Fibroblast of lung (primary cell): Measurements from ENCODE around the gene CSNK1E. TPM values are rescaled to one million over a fixed set of nuclear protein-coding genes. Genes with fewer than 3 reads are reported as not detected.

ENCODE experiments used
- DNase-seq, 2 donors: peaks; one replicate each; pipeline versions ENCODE4 v3.0.0 to v3.0.0-alpha.2; 2010; ENCODE audit warnings: low read depth in 2 of 2
- H2AFZ ChIP-seq: 2 replicates; pipeline ENCODE4 v1.5.1; 2012; ENCODE audit warnings: low read length, control low read depth, inconsistent platforms
- H3K27ac ChIP-seq: 2 replicates; pipeline ENCODE4 v1.5.1; 2011; ENCODE audit warnings: low read length, control low read depth; ENCODE audit not compliant: insufficient read depth
- H3K27me3 ChIP-seq: 2 replicates; pipeline ENCODE4 v1.5.1; 2011; ENCODE audit warnings: mild to moderate bottlenecking, low read length; ENCODE audit not compliant: control insufficient read depth, insufficient read depth
- H3K36me3 ChIP-seq: 2 replicates; pipeline ENCODE4 v1.5.1; 2011; ENCODE audit warnings: low read length; ENCODE audit not compliant: control insufficient read depth, insufficient read depth
- H3K4me1 ChIP-seq: 2 replicates; pipeline ENCODE4 v1.5.1; 2011; ENCODE audit warnings: low read length; ENCODE audit not compliant: control insufficient read depth, insufficient read depth; ENCODE audit errors: extremely low read depth
- H3K4me2 ChIP-seq: 2 replicates; pipeline ENCODE4 v1.5.1; 2011; ENCODE audit warnings: low read length, control low read depth; ENCODE audit not compliant: insufficient read depth; ENCODE audit errors: extremely low read depth
- H3K4me3 ChIP-seq, 4 experiments: fragments of 200-600 bp in 1 of 4; sonication (generic) in 1 of 4; replicated peaks in 1 of 4; 2 replicates each; pipeline ENCODE4 v1.5.1; 2011 to 2016; ENCODE audit warnings: low read length in 4 of 4, low read depth in 3 of 4, mild to moderate bottlenecking in 3 of 4, control low read depth in 2 of 4, inconsistent platforms in 1 of 4, mixed read lengths in 1 of 4; ENCODE audit not compliant: insufficient read depth in 1 of 4; ENCODE audit errors: control extremely low read depth in 1 of 4
- H3K79me2 ChIP-seq: 2 replicates; pipeline ENCODE4 v1.5.1; 2012; ENCODE audit warnings: mild to moderate bottlenecking, low read length, inconsistent platforms; ENCODE audit not compliant: control insufficient read depth, insufficient read depth
- H3K9ac ChIP-seq: 2 replicates; pipeline ENCODE4 v1.5.1; 2011; ENCODE audit warnings: mild to moderate bottlenecking, low read length, control low read depth; ENCODE audit not compliant: insufficient read depth
- H3K9me3 ChIP-seq: 2 replicates; pipeline ENCODE4 v1.5.1; 2012; ENCODE audit warnings: low read depth, low read length; ENCODE audit not compliant: control insufficient read depth, insufficient read depth
- H4K20me1 ChIP-seq: 2 replicates; pipeline ENCODE4 v1.5.1; 2011; ENCODE audit warnings: low read length; ENCODE audit not compliant: control insufficient read depth, insufficient read depth; ENCODE audit errors: extremely low read depth
- EZH2 ChIP-seq: IDR thresholded peaks from 2 replicates; pipeline ENCODE4 v1.5.1; 2012; ENCODE audit warnings: low read length, control low read depth, mild to moderate bottlenecking; ENCODE audit errors: missing control alignments
- polyA plus RNA-seq, 2 donors: library from polyadenylated mRNA; depleted of rRNA in 1 of 2; stranded (reverse) in 1 of 2; unstranded in 1 of 2; fragments of >200 nt; gene quantifications; 2 replicates each; pipeline ENCODE4 v1.2.1, GENCODE V29; 2011 to 2012; ENCODE audit warnings: missing spikeins in 1 of 2
- total RNA-seq: library from RNA; depleted of rRNA; stranded (reverse); fragments of >200 nt; gene quantifications from 2 replicates; pipeline ENCODE4 v1.2.1, GENCODE V29; 2014
- TF ChIP-seq, protein P1 (sequence below), 2 donors: IDR thresholded peaks in 1 of 2; conservative IDR thresholded peaks in 1 of 2; 1 replicate in 1 of 2; 2 replicates in 1 of 2; pipeline ENCODE4 v1.5.1; 2011 to 2012; ENCODE audit warnings: low read length in 2 of 2, control low read depth in 1 of 2, inconsistent platforms in 1 of 2, low read depth in 1 of 2, mild to moderate bottlenecking in 1 of 2

CSNK1E gene
- total and polyA plus RNA-seq, 2 donors (not counting 1 experiment from before 2014, with no cell fraction given) = 99.3 to 121 TPM

DNA sequence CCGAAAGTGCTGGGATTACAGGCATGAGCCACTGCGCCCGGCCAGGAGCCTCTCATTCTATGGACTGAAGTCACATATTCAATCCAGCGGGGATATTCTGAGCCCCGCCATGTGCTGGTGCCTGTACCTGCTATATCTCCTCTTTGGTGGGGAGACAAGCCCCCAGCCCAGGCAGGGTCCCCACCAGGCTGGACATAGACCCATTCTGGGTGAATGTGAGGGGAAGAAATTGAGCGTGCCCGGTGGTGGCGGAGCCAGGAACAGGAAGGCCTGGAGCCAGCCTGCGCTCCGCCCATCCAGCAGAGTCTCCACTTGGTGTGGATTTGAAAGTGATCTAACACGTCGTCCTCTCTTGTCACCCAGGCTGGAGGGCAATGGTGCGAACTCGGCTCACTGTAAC lies 38.0 kb upstream of the CSNK1E start:
- H3K27me3 ChIP-seq = no peaks in the 10 kb centered on the region
- H3K79me2 ChIP-seq = no peaks in the 10 kb centered on the region
- no peak overlapping the region for H3K27ac ChIP-seq
- no peak overlapping the region for H2AFZ ChIP-seq
- no peak overlapping the region for H3K4me3 ChIP-seq
- TF ChIP-seq EZH2 = no peak
- TF ChIP-seq, protein P1, sequence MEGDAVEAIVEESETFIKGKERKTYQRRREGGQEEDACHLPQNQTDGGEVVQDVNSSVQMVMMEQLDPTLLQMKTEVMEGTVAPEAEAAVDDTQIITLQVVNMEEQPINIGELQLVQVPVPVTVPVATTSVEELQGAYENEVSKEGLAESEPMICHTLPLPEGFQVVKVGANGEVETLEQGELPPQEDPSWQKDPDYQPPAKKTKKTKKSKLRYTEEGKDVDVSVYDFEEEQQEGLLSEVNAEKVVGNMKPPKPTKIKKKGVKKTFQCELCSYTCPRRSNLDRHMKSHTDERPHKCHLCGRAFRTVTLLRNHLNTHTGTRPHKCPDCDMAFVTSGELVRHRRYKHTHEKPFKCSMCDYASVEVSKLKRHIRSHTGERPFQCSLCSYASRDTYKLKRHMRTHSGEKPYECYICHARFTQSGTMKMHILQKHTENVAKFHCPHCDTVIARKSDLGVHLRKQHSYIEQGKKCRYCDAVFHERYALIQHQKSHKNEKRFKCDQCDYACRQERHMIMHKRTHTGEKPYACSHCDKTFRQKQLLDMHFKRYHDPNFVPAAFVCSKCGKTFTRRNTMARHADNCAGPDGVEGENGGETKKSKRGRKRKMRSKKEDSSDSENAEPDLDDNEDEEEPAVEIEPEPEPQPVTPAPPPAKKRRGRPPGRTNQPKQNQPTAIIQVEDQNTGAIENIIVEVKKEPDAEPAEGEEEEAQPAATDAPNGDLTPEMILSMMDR (conservative IDR thresholded peaks at IDR 0.05 in 1 of 2, IDR thresholded peaks at IDR 0.05 in 1 of 2; ENCODE audit: low read depth in 1 of 2, low read length in 2 of 2) = no peak
- H3K4me1 ChIP-seq = no peaks in the 10 kb centered on the region
- H3K36me3 ChIP-seq = no peaks in the 10 kb centered on the region
- no peaks in the 10 kb centered on the region for H3K9me3 ChIP-seq
- H4K20me1 ChIP-seq = no peaks in the 10 kb centered on the region
- no peak for DNase-seq
- no peak overlapping the region for H3K4me2 ChIP-seq
- no peak overlapping the region for H3K9ac ChIP-seq

DNA sequence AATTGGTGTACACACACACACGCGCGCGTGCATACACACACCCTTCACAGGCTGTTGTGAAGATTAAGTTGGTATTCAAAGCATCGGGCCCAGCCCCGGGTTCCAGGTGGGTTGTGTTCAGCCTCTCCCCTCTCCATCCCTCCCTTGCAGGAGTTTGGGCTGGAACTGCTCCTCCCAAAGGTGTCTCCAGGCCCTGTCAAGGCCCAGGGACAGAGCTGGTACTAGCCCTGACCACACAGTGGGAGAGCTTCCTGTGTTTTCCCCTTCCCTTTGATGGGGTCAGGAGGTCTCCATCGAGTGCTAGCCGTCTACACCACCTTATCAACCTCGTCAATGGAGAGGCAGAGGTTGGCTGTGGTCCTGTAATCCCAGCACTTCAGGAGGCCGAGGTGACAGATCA lies 36.5 kb upstream of the CSNK1E start:
- no peak for TF ChIP-seq EZH2
- no peaks in the 10 kb centered on the region for H3K27me3 ChIP-seq
- no peak for DNase-seq

DNA sequence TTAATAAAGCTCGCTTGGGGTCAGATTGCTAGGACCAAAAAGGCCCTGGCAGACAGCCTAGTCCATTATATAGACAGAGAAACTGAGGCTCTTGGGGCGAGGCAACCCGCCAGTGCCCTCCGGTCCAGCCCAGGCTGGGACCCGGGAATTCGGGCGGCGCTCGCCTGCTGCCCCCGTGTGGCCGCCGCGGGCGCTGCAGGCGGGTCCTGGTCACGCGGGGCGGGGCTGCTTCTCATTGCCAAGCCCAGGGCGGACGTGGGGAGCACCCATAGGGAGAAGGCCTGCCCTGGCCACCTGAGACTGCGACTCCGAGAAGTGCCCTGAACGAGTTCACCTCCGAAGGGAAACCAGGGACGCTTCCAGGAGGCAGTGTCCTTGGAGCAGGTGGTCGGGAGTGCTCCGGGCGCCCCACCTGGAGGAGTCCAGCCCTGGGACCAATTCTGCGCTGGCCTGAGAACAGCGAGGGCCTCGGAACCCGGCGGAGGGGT lies 36.0 kb upstream of the CSNK1E start:
- Histone ChIP-seq H3K9me3 (no peaks in the 10 kb centered on the region), H4K20me1 (no peaks in the 10 kb centered on the region), H3K4me3 (no peak overlapping the region), H3K4me2 (no peak overlapping the region), H3K36me3 (no peaks in the 10 kb centered on the region), H3K27ac (no peak overlapping the region), H3K4me1 (no peaks in the 10 kb centered on the region), H3K79me2 (no peaks in the 10 kb centered on the region), H2AFZ (no peak overlapping the region), H3K9ac (no peak overlapping the region), H3K27me3 (no peaks in the 10 kb centered on the region)
- TF ChIP-seq EZH2 = no peak
- TF ChIP-seq, protein P1 (conservative IDR thresholded peaks at IDR 0.05 in 1 of 2, IDR thresholded peaks at IDR 0.05 in 1 of 2; ENCODE audit: low read depth in 1 of 2, low read length in 2 of 2) = peak; percentile 59 to 90
- peak; percentile 21 to 31 for DNase-seq

More for the DNA sequence above, 36.5 kb upstream of the CSNK1E start:
- Histone ChIP-seq H3K4me1 (no peaks in the 10 kb centered on the region), H3K9me3 (no peaks in the 10 kb centered on the region), H2AFZ (no peak overlapping the region), H4K20me1 (no peaks in the 10 kb centered on the region), H3K4me2 (no peak overlapping the region), H3K79me2 (no peaks in the 10 kb centered on the region), H3K4me3 (no peak overlapping the region), H3K36me3 (no peaks in the 10 kb centered on the region), H3K9ac (no peak overlapping the region), H3K27ac (no peak overlapping the region)
